GM12892 (cell line): ENCODE results near the gene FAM20A.

Source experiments
- DNase-seq: peaks from one replicate; pipeline ENCODE4 v3.0.0; 2011; ENCODE audit not compliant: insufficient read length
- FAIRE-seq: peaks from 2 replicates; lab custom pipeline; 2011; peaks lifted over from hg19 to GRCh38; lab: Jason Lieb, UNC
- POLR2A ChIP-seq: IDR thresholded peaks from 2 replicates; pipeline ENCODE4 v1.6.1; 2011; ENCODE audit warnings: low read depth, low read length, control low read depth
- POLR2AphosphoS5 ChIP-seq: IDR thresholded peaks from 2 replicates; pipeline ENCODE4 v1.6.1; 2011; ENCODE audit warnings: low read depth, low read length, control low read depth
- TAF1 ChIP-seq: IDR thresholded peaks from 2 replicates; pipeline ENCODE4 v1.6.1; 2011; ENCODE audit warnings: low read depth, mild to moderate bottlenecking, control low read depth, low read length, borderline replicate concordance

Gene FAM20A

DNA sequence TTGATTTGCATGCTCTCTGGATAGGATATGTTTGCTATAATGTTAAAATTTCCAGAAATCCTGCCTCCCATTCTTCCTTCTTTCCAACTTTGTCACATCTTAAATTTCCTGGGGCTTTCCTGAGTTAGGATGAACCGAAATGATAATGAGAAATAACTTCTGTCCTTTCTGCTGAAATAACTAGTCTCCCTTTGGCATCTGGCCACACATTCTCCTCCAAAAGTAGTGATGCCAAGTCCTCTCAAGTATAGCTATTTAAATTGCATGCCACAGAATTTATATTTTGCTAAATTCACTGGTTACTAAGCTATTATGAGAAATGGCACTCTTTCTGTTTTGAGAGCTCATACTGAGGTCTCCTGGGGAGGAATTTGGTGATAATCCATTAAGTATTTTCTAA is 30.6 kb downstream of the FAM20A start:
- DNase-seq: no peak
- no peak for FAIRE-seq
- TF ChIP-seq TAF1 (no peak), POLR2A (no peak), POLR2AphosphoS5 (no peak)

DNA sequence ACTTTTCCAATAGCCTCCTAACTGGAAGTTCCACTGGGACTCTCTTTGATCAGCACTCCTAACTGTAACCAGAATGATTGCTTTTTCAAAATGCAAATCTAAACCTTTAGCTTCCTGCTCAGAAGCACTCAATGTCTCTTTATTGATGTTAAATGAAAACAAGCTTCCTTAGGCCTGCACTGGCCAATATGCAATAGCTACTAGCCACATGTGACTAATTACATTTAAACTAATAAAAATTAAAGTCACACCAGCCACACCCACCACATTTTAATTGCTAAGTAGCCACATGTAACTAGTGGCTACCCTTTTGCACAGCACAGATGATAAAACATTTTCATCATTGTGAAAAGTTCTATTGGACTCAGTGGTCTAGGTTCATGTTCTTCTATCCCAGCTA is 31.8 kb downstream of the FAM20A start:
- DNase-seq: no peak
- TF ChIP-seq POLR2A: no peak
- TF ChIP-seq POLR2AphosphoS5: no peak
- no peak for TF ChIP-seq TAF1
- FAIRE-seq: no peak

DNA sequence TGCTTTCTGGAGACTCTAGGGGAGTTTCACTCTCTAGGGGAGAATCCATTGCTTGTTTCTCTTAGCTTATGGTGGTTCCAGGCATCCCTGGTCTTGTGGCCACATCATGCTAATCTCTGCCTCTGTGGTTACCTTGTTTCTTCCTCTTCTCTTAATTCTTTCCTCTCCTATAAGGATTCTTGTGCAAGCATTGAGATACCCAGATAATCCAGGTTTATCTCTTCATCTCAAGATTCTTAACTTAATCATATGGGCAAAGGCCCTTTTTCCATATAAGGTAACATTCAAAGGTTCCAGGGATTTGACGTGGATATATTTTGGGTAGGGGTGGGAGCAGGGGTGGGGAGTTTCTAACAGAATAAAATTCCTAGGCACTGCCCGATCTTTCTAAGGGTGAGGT is 32.6 kb downstream of the FAM20A start:
- FAIRE-seq (no peak), DNase-seq (no peak)
- TF ChIP-seq POLR2A (no peak), POLR2AphosphoS5 (no peak), TAF1 (no peak)

DNA sequence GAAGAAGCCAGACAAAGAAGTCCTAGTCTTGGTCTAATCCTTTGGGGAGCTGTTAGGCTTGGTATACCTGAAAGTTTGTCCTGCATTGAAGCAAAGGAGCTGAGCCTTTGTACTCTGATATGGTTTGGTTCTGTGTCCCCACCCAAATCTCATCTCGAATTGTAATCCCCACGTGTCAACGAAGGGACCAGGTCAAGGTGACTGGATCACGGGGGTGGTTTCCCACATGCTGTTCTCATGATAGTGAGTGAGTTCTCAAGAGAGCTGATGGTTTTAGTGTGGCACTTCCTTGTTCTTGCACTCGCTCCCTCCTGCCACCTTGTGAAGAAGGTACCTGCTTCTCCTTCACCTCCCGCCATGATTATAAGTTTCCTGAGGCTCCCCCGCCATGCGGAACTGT is 33.6 kb downstream of the FAM20A start:
- DNase-seq (no peak), FAIRE-seq (no peak)
- no peak for TF ChIP-seq TAF1

DNA sequence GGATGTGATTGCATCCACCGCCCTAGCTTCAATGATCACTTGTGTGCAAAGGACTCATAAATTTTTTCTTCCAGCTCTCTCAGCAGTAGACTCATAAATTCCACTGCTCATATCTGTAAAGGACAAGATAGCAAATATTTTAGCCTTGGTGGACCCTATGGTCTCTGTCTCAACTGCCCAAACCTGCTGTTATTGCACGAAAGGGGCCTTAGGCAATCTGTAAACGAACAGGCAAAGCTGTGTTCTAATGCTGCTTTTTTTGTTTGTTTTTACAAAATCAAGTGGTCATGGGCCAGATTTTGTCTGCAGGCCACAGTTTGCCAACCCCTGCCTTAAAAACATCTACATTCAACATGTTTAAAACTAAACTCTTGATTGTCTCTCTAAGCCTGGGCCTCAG is 34.1 kb downstream of the FAM20A start:
- DNase-seq (no peak), FAIRE-seq (no peak)
- TF ChIP-seq POLR2AphosphoS5 (no peak), POLR2A (no peak), TAF1 (no peak)

DNA sequence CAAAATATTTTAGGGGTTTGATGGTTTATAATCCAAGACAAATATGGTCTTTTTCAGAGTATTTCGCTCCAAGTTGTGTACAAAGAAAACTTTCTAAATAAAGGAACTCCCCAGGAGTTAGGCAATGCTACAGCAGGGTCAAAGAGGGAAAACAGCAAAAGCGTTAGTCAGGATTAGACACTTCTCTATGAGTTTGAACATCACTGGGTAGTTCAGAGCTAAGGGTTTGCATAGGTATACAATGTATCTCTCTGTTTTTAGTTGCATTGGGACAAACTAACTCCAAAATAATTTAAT is 34.8 kb downstream of the FAM20A start:
- no peak for DNase-seq
- no peak for TF ChIP-seq POLR2A
- no peak for TF ChIP-seq POLR2AphosphoS5
- no peak for TF ChIP-seq TAF1
- FAIRE-seq: no peak

DNA sequence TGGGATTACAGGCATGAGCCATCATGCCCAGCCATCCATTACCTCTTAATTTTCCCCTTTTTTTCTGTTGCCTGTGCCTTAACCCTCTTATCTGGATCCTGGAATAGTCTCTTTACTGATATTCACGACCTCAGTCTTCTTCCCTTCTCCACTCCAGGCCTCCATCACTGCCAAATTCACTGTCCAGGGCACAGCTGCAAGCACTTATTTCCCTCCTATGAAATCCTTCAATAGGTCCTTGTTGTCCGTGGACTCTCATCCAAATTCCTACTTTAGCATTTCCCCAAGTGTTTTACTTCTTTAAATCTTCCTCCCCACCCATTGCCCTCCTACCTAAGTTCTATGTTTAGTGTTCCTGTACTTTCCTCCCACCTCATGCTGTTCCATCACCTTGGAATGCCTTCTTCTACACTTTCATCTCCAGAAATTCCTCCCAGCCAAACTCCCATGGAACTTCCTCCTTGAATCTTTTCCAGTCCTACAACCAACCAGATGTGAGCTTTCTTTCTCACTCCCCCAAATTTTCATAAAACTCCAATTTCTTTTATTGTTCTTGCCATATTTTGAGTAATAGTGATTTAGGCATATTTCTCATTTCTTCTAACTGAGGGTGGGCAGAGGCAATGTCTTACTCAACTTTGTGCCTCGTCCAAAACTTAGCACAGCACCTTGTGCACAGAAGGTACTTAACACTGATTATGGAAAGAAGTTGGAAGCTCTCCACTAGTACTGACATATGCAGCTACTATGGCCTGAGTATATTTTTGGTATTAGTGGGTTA is 35.3 kb downstream of the FAM20A start:
- DNase-seq (no peak), FAIRE-seq (no peak)
- TF ChIP-seq POLR2AphosphoS5: no peak
- TF ChIP-seq TAF1: no peak
- TF ChIP-seq POLR2A: no peak

DNA sequence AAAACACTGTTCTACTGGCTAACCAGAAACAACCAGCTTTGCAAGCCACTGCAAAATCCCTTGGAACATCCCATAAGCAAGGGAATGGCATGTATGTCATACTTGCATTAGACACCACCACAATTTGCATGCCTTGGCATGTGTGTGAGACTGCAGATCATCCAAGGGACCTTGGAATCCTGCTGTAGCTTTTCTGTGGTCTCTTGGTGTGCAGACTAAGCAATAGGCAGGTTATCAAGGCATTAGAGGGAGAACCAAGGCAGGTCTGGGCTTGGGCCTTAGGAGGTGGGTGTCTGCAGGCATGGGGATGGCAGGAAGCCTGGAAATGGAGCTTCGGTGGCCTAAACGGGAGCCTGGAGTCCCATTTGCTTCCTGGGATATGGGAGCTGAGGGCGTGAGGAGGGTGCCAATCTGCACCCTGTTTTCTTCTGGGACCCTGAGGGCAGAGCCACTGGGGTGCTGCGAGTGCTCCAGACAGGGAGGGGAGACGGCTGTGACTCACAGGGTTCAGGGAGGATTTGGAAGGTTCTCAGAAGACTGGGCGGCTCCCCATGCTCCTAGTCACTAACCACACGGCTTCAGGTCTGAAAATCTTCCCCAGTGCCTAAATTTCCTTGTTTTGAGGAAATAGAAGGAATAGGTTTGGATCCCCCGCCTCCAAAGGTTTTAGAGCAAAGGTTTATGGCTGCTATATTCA is 36.6 kb downstream of the FAM20A start:
- FAIRE-seq: no peak
- DNase-seq: no peak
- TF ChIP-seq TAF1 (no peak), POLR2A (no peak), POLR2AphosphoS5 (no peak)

DNA sequence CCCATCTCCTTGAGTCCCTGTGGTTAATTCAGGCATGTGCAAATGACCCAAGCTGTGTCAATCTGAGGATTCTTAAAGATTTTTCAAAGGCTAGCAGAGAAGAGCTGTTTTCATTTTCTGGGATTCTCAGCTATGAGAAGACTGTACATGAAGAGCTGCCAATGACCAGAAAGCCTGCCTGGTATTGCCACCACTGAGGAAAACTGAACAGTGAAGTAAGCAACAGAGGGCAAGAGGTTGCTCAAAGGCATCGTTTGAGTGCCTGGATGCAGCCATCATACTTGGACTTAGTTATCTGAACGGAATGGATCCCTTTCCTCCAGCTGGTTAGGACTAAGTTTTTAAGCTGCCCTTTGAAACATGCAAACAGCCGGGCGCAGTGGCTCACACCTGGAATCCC is 38.4 kb downstream of the FAM20A start:
- TF ChIP-seq POLR2A: no peak
- TF ChIP-seq POLR2AphosphoS5: no peak
- no peak for TF ChIP-seq TAF1
- FAIRE-seq (no peak), DNase-seq (no peak)

DNA sequence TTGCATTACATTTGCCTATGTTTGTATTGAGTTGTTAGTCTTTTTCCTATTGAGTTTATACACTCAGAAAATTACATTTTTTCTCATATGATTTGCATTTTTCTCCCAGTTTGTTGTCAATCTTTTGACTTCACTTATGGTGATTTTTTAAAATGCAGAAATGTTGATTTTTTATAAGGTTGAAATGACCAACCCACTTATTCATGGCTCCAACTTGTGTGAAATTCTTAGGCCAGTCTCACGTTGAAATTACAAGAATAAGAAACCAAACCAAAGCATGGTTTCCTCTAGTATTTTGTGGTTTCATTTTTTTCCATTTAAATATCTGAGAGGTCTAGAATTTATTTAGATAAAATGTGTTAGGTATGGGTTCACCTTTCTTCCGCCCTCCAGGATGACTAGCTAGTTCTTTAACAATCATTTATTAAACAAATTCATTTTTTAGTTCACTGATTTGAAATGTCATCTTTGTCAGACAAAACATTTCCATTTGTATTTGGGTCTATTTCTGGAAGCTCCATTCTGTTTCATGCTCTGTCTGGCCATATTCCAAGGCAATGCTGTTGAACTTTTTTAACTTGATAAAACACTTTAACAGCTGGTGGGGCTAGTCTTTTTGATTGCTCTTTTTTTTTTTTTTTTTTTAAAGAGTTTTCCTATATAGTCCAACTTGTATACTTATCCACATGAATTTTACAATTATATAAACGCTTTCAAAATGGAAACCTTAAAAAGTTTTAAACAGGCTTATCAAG is 40.0 kb downstream of the FAM20A start:
- TF ChIP-seq POLR2A: no peak
- TF ChIP-seq POLR2AphosphoS5: no peak
- no peak for TF ChIP-seq TAF1
- FAIRE-seq (no peak), DNase-seq (no peak)

DNA sequence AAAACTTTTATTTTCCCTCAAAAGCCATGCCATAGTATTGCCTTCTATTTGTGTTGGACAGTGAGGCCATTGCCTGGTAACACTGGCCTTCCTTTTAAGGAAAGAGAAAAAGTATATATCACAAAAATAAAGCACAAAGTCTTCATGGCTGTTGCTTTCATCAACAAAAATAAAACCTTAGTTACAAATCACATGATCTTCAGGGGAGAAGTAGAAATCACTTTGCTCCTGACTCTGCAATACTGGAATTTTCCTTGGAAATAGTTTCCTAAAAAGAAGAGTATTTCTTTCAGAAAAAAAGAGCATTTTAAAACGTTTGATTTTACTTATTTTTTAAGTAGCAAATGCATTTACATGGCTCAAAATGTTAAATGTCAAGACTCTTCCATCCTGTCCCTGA is 41.9 kb downstream of the FAM20A start:
- TF ChIP-seq POLR2AphosphoS5 (no peak), TAF1 (no peak), POLR2A (no peak)
- DNase-seq (no peak), FAIRE-seq (no peak)
